ENCODE measurements around the gene SELENOK. TPM values are rescaled to one million over a fixed set of nuclear protein-coding genes. Genes with fewer than 3 reads are reported as not detected.

The SELENOK gene
- 10 to 100 TPM; 32.1 to 35.8 TPM for total RNA-seq

DNA sequence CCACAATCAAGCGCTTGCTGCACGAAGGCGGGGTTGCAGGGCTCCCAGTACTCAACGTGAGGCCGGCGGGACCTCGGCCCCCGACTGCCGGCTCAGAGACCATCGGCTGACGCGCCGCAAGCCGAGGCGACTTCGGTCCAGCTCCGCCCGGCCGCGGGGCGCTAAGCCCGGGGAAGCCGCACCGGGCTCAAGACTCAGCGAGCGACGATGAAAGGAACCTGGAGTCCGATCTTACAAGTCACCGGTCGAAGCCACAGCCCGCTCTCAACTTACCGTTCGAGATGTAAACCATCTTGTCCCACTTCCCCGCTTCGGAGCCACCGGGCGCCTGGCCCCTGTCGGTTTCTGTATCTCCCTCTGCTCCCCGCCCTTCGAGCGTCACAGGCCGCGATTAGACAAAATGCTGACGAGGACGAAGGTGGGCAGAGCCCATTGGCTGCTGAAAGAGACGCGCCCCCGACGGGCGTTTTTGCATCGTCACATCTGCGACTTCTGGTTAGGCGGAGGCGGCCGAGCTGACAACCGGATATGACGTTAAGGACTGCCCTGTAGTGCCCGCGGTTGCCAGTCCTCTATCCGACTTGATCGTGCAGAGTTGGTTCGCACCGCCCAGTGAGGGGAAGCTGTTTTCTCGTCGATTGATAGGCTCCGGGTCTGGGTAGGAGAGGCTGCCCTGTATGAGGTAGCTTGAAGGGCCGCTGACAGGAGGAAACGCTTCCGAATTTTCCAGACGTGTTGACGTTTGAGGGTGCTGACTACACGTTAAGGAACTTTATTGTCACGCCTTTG is at the start of gene SELENOK:
TSS of gene SELENOK (minus strand) at position 363 of the 789 bp plus-strand sequence.
- Mint-ChIP-seq H3K4me1 (ENCODE audit: low read depth) (peaks cover 44% of the 10 kb centered on the region), H3K4me3 (peak within 1 kb of the TSS; percentile 87), H3K9me3 (no peaks in the 10 kb centered on the region), H3K27ac (peak within 1 kb of the TSS; percentile 92), H3K27me3 (peaks cover 4% of the 10 kb centered on the region), H3K36me3 (ENCODE audit: low read depth) (peaks cover 18% of the 10 kb centered on the region)
- ChIA-PET CTCF (interaction anchor here (1.0 to 2.3 kb wide), 2 partner anchors 10 to 20 kb away, joined by 3 to 14 read pairs; partner anchors contain the start of gene ACTR8), POLR2A (interaction anchor here (1.0 to 3.2 kb wide), 5 partner anchors 10 to 544 kb away, joined by 3 to 36 read pairs (median 4); partner anchors contain the start of genes ACTR8 and DCP1A)
- peak; percentile 99 for DNase-seq
- intact Hi-C loops (cut with micrococcal nuclease), result no loop called here
- peak; percentile 94 for ATAC-seq
- TF ChIP-seq CTCF (IDR thresholded peaks at IDR 0.05), result no peak

GRCh38 chr3:53941184-53941583 is 49.5 kb upstream of the SELENOK start:
- H3K27ac Mint-ChIP-seq, result no peak overlapping the region
- ChIA-PET CTCF (no interaction called here), POLR2A (no interaction called here)
- no peak overlapping the region for H3K4me3 Mint-ChIP-seq
- H3K36me3 Mint-ChIP-seq (ENCODE audit: low read depth), result peaks cover 5% of the 10 kb centered on the region
- no peak for DNase-seq
- intact Hi-C loops (cut with micrococcal nuclease), result no loop called here
- no peak for ATAC-seq
- peaks cover 23% of the 10 kb centered on the region for H3K27me3 Mint-ChIP-seq
- TF ChIP-seq CTCF (IDR thresholded peaks at IDR 0.05), result no peak
- no peaks in the 10 kb centered on the region for H3K4me1 Mint-ChIP-seq (ENCODE audit: low read depth)
- peaks cover 9% of the 10 kb centered on the region for H3K9me3 Mint-ChIP-seq

- POLR2A ChIA-PET, result no interaction called here
- ATAC-seq, result no peak
Observed at GRCh38 chr3:53940623-53941022, 49.0 kb upstream of the SELENOK start.

DNA sequence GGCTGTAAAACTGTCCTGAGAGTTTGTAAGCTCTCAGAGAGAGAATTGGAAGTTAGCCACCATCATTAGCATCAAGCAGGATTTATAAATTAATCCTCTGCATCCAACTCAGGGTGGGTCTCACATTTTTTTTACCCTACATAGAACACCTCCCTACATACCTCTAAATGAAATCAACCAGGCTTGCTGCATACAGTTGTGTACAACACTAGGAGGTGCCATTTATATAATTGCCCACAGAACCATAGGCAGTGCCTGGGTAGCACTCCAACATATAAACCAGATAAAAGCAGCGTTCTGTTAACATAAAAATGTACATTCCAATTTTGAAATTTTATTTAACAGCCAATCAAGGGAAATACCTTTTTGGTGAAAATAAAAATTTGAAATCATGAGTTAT is 48.2 kb upstream of the SELENOK start:
- H3K4me3 Mint-ChIP-seq, result no peak overlapping the region
- no peak for TF ChIP-seq CTCF (IDR thresholded peaks at IDR 0.05)
- intact Hi-C loops (cut with micrococcal nuclease), result no loop called here
- DNase-seq, result no peak
- ChIA-PET CTCF (interaction anchor here (1.8 to 2.6 kb wide), 4 partner anchors 59 to 891 kb away, joined by 5 to 16 read pairs (median 6); no protein-coding TSS in a partner anchor), POLR2A (no interaction called here)
- H3K27me3 Mint-ChIP-seq, result peaks cover 22% of the 10 kb centered on the region
- no peak overlapping the region for H3K27ac Mint-ChIP-seq
- no peaks in the 10 kb centered on the region for H3K4me1 Mint-ChIP-seq (ENCODE audit: low read depth)
- peaks cover 2% of the 10 kb centered on the region for H3K36me3 Mint-ChIP-seq (ENCODE audit: low read depth)
- ATAC-seq, result no peak
- peaks cover 7% of the 10 kb centered on the region for H3K9me3 Mint-ChIP-seq

More at GRCh38 chr3:53940623-53941022, 49.0 kb upstream of the SELENOK start:
- intact Hi-C loops (cut with micrococcal nuclease), result no loop called here
- CTCF ChIA-PET, result no interaction called here
- peaks cover 21% of the 10 kb centered on the region for H3K27me3 Mint-ChIP-seq
- peaks cover 2% of the 10 kb centered on the region for H3K36me3 Mint-ChIP-seq (ENCODE audit: low read depth)
- no peak overlapping the region for H3K27ac Mint-ChIP-seq
- H3K4me3 Mint-ChIP-seq, result no peak overlapping the region
- peaks cover 6% of the 10 kb centered on the region for H3K9me3 Mint-ChIP-seq
- TF ChIP-seq CTCF (IDR thresholded peaks at IDR 0.05), result no peak
- H3K4me1 Mint-ChIP-seq (ENCODE audit: low read depth), result no peaks in the 10 kb centered on the region
- no peak for DNase-seq

DNA sequence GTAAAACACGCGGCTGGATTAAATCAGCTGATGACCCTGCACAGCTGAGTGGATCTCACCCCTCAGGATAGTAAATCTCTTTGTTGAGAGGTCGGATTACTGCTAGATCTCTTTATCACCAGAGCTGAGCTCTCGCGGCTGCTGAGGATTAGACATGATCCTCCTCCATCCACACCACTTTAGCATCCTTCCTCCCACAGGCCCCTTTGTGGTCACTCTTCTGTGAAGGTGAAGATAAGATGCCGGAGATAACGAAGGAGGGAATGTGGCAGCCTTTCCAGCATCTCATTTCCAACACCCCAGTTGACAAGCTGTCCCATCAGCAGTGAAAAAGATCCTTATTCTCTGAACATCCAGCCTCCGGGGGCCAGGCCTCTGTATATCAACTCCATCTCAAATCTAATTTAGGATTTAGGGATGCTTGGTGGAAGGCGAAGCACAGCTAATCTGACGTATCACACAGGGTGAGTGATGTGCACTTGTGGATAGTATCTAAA is 47.5 kb upstream of the SELENOK start:
- H3K9me3 Mint-ChIP-seq, result peaks cover 7% of the 10 kb centered on the region
- intact Hi-C loops (cut with micrococcal nuclease), result no loop called here
- ChIA-PET POLR2A (no interaction called here), CTCF (interaction anchor here (0.6 to 2.6 kb wide), 19 partner anchors 8 to 891 kb away, joined by 3 to 16 read pairs (median 5); no protein-coding TSS in a partner anchor)
- H3K4me1 Mint-ChIP-seq (ENCODE audit: low read depth), result no peaks in the 10 kb centered on the region
- ATAC-seq, result no peak
- H3K27me3 Mint-ChIP-seq, result peaks cover 24% of the 10 kb centered on the region
- no peak for DNase-seq
- no peak overlapping the region for H3K4me3 Mint-ChIP-seq
- no peak for TF ChIP-seq CTCF (IDR thresholded peaks at IDR 0.05)
- H3K27ac Mint-ChIP-seq, result no peak overlapping the region
- peaks cover 2% of the 10 kb centered on the region for H3K36me3 Mint-ChIP-seq (ENCODE audit: low read depth)

All from activated CD8-positive, alpha-beta T cell treated with anti-CD3 and anti-CD28 coated beads for 36 hours (primary cell).